SU-DHL-6 (cell line): Measurements from ENCODE around the gene NXT1.

Experiments
- EZH2phosphoT487 ChIP-seq: fragments of 200-600 bp; sonication (generic), shearing (Covaris generic); conservative IDR thresholded peaks from 2 replicates; pipeline ENCODE4 v1.6.1; 2018; ENCODE audit warnings: mild to moderate bottlenecking, antibody characterized with exemption, low read length, moderate library complexity, mixed read lengths
- TF ChIP-seq, protein P1 (sequence below): fragments of 200-600 bp; sonication (generic); IDR thresholded peaks from one replicate; pipeline ENCODE4 v1.5.1; 2017; ENCODE audit warnings: antibody characterized with exemption, mild to moderate bottlenecking, low read length, moderate library complexity; ENCODE audit not compliant: insufficient read depth, poor library complexity, severe bottlenecking

DNA sequence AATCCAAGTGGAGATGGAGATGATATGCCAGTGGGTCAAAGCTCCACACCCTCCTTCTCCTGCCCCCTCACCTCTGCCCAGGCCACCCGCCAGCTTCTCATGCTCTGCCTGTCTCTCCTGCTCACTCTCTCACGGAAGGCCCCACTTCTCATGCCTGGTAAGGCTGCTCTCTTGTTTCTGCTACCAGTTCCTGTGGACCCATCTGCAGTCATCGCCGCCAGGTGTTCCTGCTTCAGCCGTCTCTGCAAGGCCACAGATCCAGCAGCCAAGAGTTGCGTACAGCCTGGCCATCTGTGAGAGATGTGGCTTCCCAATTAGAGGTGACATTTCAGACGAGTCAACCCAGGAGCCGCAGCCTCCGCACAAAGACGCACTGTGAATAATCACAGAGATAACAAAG, 40.8 kb upstream of the NXT1 start:
- TF ChIP-seq, protein P1, sequence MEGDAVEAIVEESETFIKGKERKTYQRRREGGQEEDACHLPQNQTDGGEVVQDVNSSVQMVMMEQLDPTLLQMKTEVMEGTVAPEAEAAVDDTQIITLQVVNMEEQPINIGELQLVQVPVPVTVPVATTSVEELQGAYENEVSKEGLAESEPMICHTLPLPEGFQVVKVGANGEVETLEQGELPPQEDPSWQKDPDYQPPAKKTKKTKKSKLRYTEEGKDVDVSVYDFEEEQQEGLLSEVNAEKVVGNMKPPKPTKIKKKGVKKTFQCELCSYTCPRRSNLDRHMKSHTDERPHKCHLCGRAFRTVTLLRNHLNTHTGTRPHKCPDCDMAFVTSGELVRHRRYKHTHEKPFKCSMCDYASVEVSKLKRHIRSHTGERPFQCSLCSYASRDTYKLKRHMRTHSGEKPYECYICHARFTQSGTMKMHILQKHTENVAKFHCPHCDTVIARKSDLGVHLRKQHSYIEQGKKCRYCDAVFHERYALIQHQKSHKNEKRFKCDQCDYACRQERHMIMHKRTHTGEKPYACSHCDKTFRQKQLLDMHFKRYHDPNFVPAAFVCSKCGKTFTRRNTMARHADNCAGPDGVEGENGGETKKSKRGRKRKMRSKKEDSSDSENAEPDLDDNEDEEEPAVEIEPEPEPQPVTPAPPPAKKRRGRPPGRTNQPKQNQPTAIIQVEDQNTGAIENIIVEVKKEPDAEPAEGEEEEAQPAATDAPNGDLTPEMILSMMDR: no peak
- TF ChIP-seq EZH2phosphoT487: no peak
